Spleen (tissue), 11 donors: ENCODE measurements around the gene SLC35F6. TPM values are rescaled to one million over a fixed set of nuclear protein-coding genes. Genes with fewer than 3 reads are reported as not detected.
A peak's percentile ranks its signal among the peaks of the same experiment; 100 is the strongest.

Experiments
- DNase-seq: peaks from one replicate; pipeline ENCODE4 v3.0.0-alpha.2; 2020
- H3K27ac ChIP-seq, 8 donors: fragments of 200-600 bp; sonication (generic) in 7 of 8; 1 replicate in 4 of 8; 2 replicates in 4 of 8; pipeline versions ENCODE4 v1.5.0 to v1.8.0; 2016 to 2021; ENCODE audit warnings: inconsistent platforms in 4 of 8, mild to moderate bottlenecking in 4 of 8, moderate library complexity in 1 of 8
- H3K27me3 ChIP-seq, 7 donors: fragments of 200-600 bp; sonication (generic) in 6 of 7; replicated peaks in 1 of 7; 1 replicate in 4 of 7; 2 replicates in 3 of 7; pipeline versions ENCODE4 v1.5.0 to v1.8.0; 2016 to 2021; ENCODE audit warnings: inconsistent platforms in 3 of 7, mild to moderate bottlenecking in 1 of 7
- H3K36me3 ChIP-seq, 6 donors: fragments of 200-600 bp; sonication (generic) in 5 of 6; 1 replicate in 4 of 6; 2 replicates in 2 of 6; pipeline versions ENCODE4 v1.5.0 to v1.8.0; 2016 to 2021; ENCODE audit warnings: inconsistent platforms in 2 of 6
- H3K4me1 ChIP-seq, 6 donors: fragments of 200-600 bp; sonication (generic) in 5 of 6; 1 replicate in 3 of 6; 2 replicates in 3 of 6; pipeline versions ENCODE4 v1.5.0 to v1.8.0; 2016 to 2021; ENCODE audit warnings: inconsistent platforms in 3 of 6
- H3K4me3 ChIP-seq, 8 donors: fragments of 200-600 bp; sonication (generic) in 7 of 8; 1 replicate in 4 of 8; 2 replicates in 4 of 8; pipeline versions ENCODE4 v1.5.0 to v1.8.0; 2016 to 2021; ENCODE audit warnings: inconsistent platforms in 4 of 8, mild to moderate bottlenecking in 4 of 8, moderate library complexity in 2 of 8
- H3K9me3 ChIP-seq, 8 donors: fragments of 200-600 bp; sonication (generic) in 7 of 8; 1 replicate in 4 of 8; 2 replicates in 4 of 8; pipeline versions ENCODE4 v1.5.0 to v1.8.0; 2016 to 2021; ENCODE audit warnings: inconsistent platforms in 4 of 8
- CTCF ChIP-seq, 11 experiments: fragments of 200-600 bp in 7 of 11; fragments of 450-650 bp in 4 of 11; sonication (generic) in 4 of 11; IDR thresholded peaks in 8 of 11; conservative IDR thresholded peaks in 3 of 11; 1 replicate in 7 of 11; 2 replicates in 4 of 11; pipeline versions ENCODE4 v1.4.0 to v1.8.0; 2016 to 2021; ENCODE audit warnings: antibody characterized with exemption in 11 of 11, inconsistent platforms in 4 of 11, mild to moderate bottlenecking in 1 of 11
- POLR2A ChIP-seq, 3 donors: fragments of 450-650 bp; IDR thresholded peaks; one replicate each; pipeline ENCODE4 v1.5.1; 2017; ENCODE audit warnings: antibody characterized with exemption in 3 of 3, mild to moderate bottlenecking in 1 of 3
- POLR2AphosphoS5 ChIP-seq, 3 donors: sonication (generic); formaldehyde crosslinking; IDR thresholded peaks; one replicate each; pipeline ENCODE4 v1.5.1; 2017; ENCODE audit warnings: antibody characterized with exemption in 3 of 3
- WGBS, 5 donors: extraction: QIAGEN DNeasy Blood & Tissue Kit in 3 of 5; methylation state at CpG; one replicate each; pipeline versions ENCODE4 v1.1.5 to v1.1.7; 2013 to 2018; 5-methylcytosine and 5-hydroxymethylcytosine counted together
- intact Hi-C: fragments of 100-400 bp; cut with DNase I; formaldehyde crosslinking; loops from one replicate; pipeline ENCODE4 v1.15.0; 2023; ENCODE audit warnings: low total_unique reads
- polyA plus RNA-seq, 3 donors: library from polyadenylated mRNA; stranded (reverse); fragments of 200-250 nt; gene quantifications; one replicate each; pipeline ENCODE4 v1.2.1, GENCODE V29; 2013
- total RNA-seq, 7 donors: library from RNA; depleted of rRNA in 3 of 7; stranded (reverse); fragments of >200 nt in 3 of 7; fragmentation: NEBNext Ultra II Directional in 4 of 7; extraction: Animal tissue kit (Norgen Biotek cat#: 25700) in 4 of 7; gene quantifications; one replicate each; pipeline versions ENCODE4 v1.1.0 to v1.2.1, GENCODE V29; 2016 to 2021
- donor health status: healthy with polysubstance abuse.
- donor health status: DM: no; HTN: no; CAD: no; lungs with moderate emphysema.
- donor health status: DM: no; HTN: no; CAD: no.
- donor health status: Bipolar disorder and iron deficiency.
- donor health status: healthy.
- donor health status: DM: no; HTN: no; CAD: no.
- donor health status: DM: yes; HTN: yes; CAD: no.

SLC35F6 gene
- total and polyA plus RNA-seq, 10 donors, result 5.3 to 50.2 (median 30.1) TPM

GRCh38 chr2:26716769-26717168, 47.3 kb upstream of the SLC35F6 start:
- H3K27ac ChIP-seq, result no peak overlapping the region
- no peaks in the 10 kb centered on the region for H3K36me3 ChIP-seq
- H3K4me1 ChIP-seq, result peaks cover 0 to 35% (median 15%) of the 10 kb centered on the region in 6 donors
- no peaks in the 10 kb centered on the region for H3K27me3 ChIP-seq
- intact Hi-C loops, result no loop called here
- no peak for DNase-seq
- H3K4me3 ChIP-seq, result no peak overlapping the region
- no peak for TF ChIP-seq POLR2A (IDR thresholded peaks at IDR 0.05)
- no peak for TF ChIP-seq CTCF (IDR thresholded peaks at IDR 0.05 in 8 of 11, conservative IDR thresholded peaks at IDR 0.05 in 3 of 11)
- no peak for TF ChIP-seq POLR2AphosphoS5 (IDR thresholded peaks at IDR 0.05)
- no peaks in the 10 kb centered on the region for H3K9me3 ChIP-seq
- WGBS, 5 donors, result 81 to 100% (median 86%) methylated on average over 2 of the region's 2 CpGs

GRCh38 chr2:26717362-26717761, 46.7 kb upstream of the SLC35F6 start:
- H3K27ac ChIP-seq, result no peak overlapping the region
- peaks cover 0 to 32% (median 16%) of the 10 kb centered on the region in 6 donors for H3K4me1 ChIP-seq
- DNase-seq, result no peak
- no peaks in the 10 kb centered on the region for H3K9me3 ChIP-seq
- TF ChIP-seq POLR2A (IDR thresholded peaks at IDR 0.05) (no peak), POLR2AphosphoS5 (IDR thresholded peaks at IDR 0.05) (no peak), CTCF (IDR thresholded peaks at IDR 0.05 in 8 of 11, conservative IDR thresholded peaks at IDR 0.05 in 3 of 11) (no peak)
- WGBS, 5 donors, result 75 to 82% (median 76%) methylated on average over 5 of the region's 5 CpGs
- H3K4me3 ChIP-seq, result no peak overlapping the region
- no peaks in the 10 kb centered on the region for H3K27me3 ChIP-seq
- H3K36me3 ChIP-seq, result no peaks in the 10 kb centered on the region
- intact Hi-C loops, result no loop called here

- Histone ChIP-seq H3K9me3 (no peaks in the 10 kb centered on the region), H3K4me3 (no peak overlapping the region), H3K4me1 (peaks cover 0 to 45% (median 23%) of the 10 kb centered on the region in 6 donors), H3K36me3 (no peaks in the 10 kb centered on the region), H3K27ac (no peak overlapping the region), H3K27me3 (no peaks in the 10 kb centered on the region)
- no peak for TF ChIP-seq POLR2A (IDR thresholded peaks at IDR 0.05)
- no peak for TF ChIP-seq CTCF (IDR thresholded peaks at IDR 0.05 in 8 of 11, conservative IDR thresholded peaks at IDR 0.05 in 3 of 11)
- TF ChIP-seq POLR2AphosphoS5 (IDR thresholded peaks at IDR 0.05), result no peak
- no peak for DNase-seq
- intact Hi-C loops, result no loop called here
- 68 to 87% (median 82%) methylated on average over 6 of the region's 6 CpGs for WGBS, 5 donors
These were observed 45.0 kb upstream of the SLC35F6 start for GRCh38 chr2:26718949-26719686.

- TF ChIP-seq POLR2AphosphoS5 (IDR thresholded peaks at IDR 0.05) (peak; percentile 68 to 75 (median 74)), CTCF (IDR thresholded peaks at IDR 0.05 in 8 of 11, conservative IDR thresholded peaks at IDR 0.05 in 3 of 11) (no peak)
- no peaks in the 10 kb centered on the region for H3K9me3 ChIP-seq
- no peaks in the 10 kb centered on the region for H3K27me3 ChIP-seq
- peaks cover 0 to 59% (median 30%) of the 10 kb centered on the region in 6 donors for H3K4me1 ChIP-seq
- no peaks in the 10 kb centered on the region for H3K36me3 ChIP-seq
- WGBS, 5 donors, result 43 to 82% (median 62%) methylated on average over 7 of the region's 7 CpGs
- intact Hi-C loops, result no loop called here
- H3K4me3 ChIP-seq, result no peak overlapping the region
- peak overlapping the region in 7 of 8 donors; percentile 4 to 83 (median 68) for H3K27ac ChIP-seq
- no peak for DNase-seq
These were observed 43.6 kb upstream of the SLC35F6 start for GRCh38 chr2:26720322-26721114.
